SIG-M5 (cell line): ENCODE measurements around the gene GABARAP.

Experiments used
- DNase-seq: peaks from one replicate; lab custom pipeline; 2025; lab: John Stamatoyannopoulos, UW

GABARAP gene

DNA sequence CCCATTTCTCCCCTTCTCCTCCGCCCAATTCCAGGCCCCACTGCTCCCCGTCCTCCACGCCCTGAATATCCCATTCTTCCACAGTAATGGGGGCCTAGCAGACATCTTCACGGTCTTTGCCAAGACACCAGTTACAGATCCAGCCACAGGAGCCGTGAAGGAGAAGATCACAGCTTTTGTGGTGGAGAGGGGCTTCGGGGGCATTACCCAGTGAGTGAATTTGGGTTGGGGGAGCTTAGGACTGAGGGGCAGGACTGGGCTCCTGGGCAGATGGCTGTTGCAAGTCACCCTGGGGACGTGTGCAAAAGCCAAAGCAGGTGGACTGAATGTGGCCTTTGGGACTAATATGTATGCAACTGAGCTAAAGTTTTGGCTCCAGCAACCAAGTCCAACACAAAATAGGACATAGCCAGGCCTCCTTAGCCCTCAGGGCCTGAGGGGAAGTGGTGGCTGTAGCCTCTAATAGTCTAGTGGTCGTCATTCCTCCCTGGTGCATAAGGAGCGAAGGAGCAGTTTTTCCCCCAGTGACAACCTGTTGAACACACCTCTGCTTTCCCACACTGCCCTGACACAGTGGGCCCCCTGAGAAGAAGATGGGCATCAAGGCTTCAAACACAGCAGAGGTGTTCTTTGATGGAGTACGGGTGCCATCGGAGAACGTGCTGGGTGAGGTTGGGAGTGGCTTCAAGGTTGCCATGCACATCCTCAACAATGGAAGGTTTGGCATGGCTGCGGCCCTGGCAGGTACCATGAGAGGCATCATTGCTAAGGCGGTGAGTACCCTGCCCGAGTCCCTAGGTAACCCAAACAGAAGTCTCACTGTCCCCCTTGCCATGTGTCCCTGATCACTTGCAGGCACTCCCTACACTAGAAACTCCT lies 19.9 kb downstream of the GABARAP start:
- no peak for DNase-seq

DNA sequence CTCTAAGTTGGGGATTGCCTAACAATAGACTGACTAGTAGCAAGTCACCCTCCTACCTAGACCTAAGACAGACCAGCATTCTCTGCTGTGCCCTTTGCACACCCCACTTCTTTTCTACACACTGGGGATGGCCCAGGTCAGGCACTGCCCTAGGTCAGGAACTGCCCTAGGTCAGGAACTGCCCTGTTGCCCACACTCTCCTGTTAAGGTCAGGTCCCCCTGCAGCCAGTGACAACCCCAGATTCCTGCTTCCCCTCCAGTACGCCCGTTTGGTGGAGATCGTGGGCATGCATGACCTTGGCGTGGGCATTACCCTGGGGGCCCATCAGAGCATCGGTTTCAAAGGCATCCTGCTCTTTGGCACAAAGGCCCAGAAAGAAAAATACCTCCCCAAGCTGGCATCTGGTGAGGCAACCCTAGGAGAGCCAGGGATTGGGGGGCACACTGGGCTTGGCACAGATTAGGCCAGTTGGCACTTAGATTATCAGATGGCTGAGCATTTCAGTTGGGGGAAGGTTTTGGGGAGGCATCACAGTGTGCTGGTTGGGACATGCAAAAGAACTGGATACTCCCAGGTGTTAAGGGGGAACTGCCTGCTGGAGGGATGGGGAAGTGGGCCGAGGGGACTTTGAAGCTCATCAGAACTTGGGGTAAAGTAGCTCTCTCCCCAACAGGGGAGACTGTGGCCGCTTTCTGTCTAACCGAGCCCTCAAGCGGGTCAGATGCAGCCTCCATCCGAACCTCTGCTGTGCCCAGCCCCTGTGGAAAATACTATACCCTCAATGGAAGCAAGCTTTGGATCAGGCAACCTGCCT lies 20.8 kb downstream of the GABARAP start:
- no peak for DNase-seq

DNA sequence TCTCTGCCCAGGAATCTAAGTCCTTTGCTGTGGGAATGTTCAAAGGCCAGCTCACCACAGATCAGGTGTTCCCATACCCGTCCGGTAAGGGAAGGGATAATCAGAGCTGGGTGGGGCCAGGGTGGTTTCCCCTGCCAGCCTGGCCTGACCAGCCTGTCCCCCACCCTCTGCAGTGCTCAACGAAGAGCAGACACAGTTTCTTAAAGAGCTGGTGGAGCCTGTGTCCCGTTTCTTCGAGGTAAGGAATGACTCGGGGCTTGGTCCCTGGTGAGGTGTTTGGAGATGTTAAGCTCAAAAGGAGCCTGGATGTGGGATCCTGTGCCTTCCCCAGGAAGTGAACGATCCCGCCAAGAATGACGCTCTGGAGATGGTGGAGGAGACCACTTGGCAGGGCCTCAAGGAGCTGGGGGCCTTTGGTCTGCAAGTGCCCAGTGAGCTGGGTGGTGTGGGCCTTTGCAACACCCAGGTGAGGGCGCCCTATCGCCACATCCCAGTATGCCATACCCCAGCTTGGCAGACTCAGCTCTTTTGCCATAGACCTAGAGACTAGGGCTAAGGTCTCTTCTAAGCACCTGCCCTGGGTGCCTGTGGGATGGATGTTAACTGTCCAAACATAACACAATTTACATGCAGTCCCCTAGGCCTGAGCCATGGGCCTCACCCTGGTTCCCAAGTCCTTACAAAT lies 21.5 kb downstream of the GABARAP start:
- no peak for DNase-seq

DNA sequence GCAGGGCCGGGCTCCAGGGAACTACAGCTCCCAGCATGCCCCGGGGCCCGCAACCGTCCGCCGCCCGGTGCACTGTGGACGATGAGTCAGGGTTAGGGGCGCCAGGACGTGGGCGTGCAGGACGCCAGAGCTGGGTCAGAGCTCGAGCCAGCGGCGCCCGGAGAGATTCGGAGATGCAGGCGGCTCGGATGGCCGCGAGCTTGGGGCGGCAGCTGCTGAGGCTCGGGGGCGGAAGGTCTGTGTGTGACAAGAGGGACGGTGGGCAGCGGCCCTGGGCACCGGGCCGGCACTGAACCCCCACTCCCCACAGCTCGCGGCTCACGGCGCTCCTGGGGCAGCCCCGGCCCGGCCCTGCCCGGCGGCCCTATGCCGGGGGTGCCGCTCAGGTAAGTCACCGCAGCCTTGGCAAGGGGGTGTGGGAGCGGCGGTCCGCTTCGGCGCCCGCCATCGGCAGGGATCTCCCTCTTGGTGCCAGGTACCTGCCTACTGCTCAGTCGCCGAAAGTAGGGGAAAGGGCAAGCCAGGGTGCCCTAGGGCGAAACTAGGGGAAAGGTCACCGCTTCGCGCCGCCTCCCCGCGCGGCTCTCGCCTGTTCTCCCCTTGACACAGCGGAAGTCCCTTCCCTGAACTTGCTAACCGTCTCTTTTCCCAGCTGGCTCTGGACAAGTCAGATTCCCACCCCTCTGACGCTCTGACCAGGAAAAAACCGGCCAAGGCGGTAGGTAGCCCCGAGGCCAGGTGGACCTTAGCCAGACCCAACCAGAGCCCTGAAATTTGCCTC lies 22.2 kb downstream of the GABARAP start, which contains the start of the genes ACADVL and DLG4:
Gene ACADVL (plus strand): TSS at position 127 of the 781 bp plus-strand sequence. CDS start 47 bp downstream, at position 174.
Gene DLG4 (minus strand): TSS at position 25 of the 781 bp plus-strand sequence.
- DNase-seq: no peak

DNA sequence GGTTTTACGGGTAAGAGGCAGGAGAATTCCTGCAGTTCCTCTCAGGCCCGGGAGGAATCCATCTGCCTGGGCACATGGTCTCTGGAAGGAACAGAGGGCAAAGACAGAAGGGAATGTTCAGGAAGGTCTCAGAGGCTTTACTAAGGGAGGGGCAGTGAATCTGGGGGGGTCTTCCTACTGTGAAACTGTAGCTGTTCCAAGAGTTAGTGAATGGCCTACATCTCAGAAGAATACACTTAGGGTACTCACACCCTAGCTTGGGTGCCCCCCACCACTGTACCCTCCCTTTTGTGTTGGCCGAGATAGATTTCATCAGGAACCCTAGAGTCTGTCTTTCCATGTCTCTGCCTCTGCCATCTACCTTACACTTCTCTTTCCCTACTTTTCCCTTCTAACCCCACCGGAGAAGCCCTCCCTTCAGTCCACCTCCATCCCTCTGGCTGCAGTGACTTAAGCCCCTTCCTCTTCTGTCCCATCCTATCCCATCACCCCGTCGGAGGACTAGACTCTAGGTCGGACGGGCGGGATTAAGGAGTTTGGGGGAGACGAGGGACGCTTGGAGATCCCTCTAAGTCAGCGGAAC lies 22.9 kb downstream of the GABARAP start:
- no peak for DNase-seq

DNA sequence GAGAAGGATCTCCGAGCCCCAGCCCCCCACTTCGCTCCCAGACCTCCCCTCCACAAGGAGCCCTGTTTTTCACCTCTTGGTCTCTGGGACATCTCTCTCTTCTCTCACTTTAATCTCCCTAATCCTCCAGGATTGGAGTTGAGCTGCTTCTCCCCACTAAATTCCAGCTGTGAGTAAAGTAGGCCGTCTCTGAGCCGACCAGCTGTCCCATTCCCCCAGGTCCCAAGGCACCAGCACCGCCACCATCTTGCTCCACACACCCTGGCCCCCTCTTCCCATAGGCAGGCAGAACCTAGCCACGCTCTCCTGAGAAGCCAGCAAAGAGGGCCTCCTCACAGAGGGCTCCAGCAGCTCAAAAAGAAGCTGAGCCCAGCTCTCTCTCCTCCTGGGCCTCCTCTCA lies 23.5 kb downstream of the GABARAP start:
- no peak for DNase-seq

DNA sequence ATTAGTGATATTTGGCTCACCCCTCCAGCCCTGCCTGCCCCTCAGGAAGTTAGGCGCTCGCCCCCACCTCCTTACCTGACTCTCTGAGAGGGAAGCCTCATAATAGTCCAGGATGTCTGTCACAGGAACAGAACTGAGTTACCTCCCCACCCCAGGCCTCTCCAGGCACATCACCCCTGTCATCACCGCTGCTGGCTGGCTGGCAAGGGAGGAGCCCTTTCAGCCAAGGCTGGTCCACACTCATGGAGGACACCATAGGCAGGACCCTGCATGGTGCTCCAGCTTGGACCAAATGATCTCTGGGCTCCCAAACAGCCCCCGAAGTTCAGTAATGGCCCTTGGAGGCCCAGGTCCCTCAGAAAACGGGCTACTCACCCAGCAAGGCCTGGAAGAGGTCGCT lies 24.1 kb downstream of the GABARAP start:
- DNase-seq: no peak

DNA sequence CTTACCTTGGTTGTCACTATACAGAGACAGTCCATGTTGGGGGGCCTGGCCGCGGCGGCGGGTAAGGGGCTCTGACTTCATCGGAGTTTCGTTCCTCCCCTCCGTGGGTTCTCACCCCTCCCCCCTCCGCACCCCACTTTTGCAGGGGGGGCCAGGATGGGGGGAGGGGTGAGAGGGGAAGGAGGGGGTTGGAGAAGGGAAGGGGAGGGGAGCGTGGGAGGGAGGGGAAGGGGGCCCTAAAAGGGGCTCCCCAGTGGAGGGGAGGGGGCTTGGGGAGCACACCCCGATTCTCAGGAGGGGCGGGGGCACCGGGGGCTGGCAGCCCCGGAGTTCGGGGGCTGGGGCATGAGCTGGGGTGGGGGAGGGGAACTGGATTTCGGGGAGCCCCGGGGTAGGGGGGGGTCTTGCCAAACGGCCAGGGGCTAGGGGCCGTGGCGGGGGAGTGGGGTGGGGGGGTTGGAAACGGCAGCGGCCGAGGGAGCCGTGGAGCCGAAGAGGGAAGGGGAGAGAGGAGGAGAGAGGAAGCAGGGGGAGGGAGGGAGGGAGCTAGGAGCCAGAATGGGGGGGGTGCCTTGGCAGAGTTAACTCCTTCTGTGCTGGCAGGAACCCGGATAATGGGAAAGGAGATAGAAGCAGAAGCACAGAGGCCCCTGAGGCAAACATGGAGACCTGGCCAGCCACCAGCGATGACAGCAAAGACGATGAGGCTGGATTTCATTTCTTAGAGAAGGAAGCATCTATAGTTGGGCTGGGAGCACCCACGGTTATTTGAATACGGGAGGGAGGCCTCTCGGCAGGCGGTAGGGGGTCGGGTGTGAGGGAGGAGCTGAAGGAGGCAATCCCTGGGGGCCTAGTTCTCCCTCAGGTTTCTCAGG lies 24.9 kb downstream of the GABARAP start:
- DNase-seq: no peak

DNA sequence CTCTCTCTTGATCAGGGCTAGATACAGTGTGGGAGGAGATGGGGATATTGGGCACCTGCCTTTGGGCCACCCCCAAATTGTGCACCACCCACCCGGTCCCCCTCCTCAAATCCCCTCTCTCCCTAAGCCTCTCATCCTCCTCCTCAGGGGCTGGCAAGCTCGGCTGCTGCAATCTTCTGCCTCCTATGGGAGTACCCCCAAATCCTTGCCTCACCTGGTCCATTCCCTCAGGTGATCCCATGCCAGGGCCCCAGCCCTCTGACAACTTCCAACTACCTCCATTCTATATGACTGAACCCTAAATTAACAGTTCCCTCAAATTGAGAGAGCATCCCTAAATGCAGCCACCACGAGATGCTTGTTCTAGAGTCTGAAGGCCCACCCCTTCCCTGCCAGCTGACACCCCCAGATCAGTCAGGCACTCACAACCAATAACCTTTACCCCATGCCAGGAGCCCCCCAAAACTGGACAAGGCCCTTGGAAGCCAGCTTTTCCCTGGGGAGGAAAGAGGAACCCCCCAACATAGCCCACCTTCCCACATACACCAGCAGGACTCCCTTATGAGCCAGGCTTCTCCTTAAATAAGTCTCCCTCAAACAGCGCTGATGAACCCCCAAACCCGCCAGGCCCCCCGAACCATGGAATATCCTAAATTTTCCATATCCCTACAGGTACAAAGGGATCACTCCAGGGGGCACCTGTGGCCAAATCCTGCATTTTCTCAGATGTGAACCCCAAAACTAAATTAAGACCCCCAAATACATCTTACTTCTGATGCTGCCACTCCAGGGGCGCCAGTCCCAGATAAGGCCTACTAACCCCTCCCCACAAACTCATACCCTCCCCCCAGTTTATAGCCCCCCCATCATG lies 25.8 kb downstream of the GABARAP start:
- no peak for DNase-seq

DNA sequence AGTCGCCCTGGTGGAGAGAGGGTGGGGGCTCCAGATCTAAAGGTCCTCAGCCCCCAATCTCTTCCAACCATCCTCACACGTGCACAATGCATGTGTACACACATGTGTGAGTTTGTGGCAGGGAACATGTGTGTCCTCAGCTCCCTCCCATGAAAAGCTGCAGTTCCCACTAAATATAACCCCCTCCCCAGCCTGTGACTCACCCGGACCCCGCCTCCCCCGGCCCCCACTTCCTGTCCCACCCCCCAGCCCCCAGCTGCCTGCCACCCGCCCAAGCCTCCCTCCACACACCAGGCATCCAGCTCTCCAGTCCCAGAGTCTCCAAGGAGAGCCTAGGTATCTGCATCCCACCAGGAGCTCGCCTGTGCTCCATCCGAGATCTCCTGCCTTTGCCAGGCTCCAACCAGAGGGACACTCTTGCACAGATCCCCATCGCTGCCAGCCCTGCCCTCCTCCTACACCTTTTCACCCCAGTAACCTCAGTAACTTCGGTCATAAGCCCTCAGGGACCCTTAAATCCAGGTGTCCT lies 26.5 kb downstream of the GABARAP start:
- DNase-seq: no peak

DNA sequence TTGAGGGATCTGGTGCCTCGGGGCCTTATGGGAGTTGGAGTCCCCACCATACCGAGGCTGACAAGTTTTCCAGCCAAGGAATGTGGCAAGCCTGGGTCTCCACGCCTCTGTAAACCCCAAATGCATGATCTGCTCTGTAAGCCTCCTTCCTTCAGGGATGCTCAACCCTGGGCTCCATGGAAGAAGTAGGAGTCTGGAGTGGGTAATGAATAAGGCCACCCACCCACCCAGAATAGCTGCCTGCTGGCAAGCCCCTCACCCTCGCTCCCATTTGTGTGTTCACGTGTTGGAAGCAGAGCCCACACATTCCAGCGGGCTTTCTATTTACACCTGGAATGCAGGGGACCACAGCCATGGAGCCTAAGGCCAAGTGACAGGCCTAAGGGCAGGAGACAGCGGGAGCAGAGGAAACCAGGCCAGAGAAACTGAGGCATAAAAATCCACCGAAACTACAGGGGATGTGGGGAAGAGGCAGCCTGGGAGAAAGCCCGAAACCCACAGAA lies 27.1 kb downstream of the GABARAP start:
- no peak for DNase-seq

DNA sequence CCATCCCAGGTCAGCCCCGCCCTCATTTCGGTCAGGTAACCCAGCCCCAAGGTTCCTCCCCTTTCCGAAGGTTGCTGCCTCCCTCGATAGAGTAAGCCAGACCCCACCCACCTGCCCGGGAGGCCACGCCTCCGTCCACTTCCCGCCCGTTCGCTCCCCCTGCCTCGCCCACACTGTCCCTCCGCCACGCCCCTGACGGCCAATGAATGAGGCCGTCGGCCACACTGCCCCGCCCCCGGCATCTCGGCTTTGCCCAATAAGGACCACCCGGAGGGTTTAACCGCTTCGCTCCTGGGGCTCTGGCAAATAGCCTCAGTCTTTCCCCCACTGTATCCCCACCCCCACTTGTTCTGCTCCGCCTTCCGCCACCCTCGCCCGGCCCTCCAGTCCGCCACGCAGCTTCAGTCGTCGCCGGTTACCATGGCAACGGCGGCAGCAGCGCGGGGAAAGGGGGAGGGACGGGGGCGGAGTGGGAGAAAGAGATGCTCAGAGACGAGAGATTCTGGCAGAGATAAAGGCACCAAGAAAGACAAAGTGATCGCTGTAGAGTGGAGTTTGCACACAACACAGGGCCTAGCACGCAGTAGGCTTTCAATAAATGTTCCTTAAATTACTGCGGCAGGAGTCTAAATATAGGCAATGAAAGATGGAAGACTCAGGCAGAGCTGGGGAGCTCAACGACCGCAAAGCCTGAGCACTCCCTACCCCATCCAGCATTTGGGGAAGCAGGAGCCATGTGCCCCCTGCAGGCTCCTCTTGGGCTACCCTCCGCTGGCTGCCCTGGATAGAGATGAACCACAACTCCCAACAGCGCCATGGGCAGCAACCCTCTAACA lies 27.7 kb downstream of the GABARAP start:
- DNase-seq: peak; percentile 76

DNA sequence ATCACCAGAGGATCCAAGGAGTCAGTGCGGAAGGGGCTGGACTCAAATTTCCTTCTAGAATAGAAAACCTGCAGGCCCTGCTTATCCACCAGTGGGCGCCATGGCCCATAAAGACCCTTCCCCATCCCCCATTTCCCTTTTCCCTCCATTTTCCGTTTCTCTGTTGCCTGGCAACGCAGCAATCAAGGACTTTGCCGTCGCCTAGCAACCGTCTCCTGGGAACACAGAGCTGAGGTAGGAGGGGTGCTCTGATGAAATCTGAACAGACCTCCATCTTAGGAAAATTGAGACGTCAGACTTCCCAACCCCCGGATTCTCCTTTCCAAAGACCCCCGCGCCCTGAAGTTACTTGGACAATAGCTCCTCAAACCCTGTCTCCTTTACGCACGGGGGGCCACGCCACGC lies 28.4 kb downstream of the GABARAP start:
- peak; percentile 40 for DNase-seq

DNA sequence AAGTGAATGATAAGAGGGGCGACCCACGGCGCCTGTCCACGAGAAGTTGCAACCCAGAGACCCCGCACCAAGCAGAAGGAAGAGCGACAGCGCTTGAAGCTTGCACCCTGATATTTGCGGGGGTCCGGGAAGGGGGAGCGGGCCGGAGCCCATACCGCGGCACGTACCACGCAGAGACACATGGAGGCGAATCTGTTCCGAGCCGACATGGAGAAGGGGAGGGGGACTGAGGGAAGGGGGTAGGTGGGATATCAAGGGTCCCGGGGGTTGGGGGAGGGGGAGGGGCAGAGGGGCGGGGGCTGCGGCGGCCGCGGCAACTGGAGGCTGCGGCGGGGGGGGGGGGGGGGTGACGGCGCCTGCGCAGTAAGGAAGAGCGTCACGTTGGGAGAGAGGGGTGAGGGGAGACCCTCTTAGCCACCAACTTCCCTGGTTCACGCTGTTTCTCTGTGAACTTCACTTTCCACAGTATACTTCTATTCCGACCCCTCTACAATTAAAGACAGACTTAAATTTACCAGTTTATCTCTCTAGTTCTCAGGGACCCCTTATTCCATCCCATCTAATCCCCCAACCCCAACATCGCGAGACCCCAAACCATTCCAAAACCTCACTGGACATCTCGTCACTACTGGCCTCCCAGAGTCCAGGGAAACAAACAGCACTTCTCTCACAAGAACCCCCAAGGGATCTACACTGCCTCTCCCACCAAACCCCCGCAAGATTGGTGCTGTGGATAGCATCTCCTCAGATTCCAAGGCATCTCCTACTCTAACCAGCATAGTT lies 30.6 kb downstream of the GABARAP start:
- DNase-seq: no peak

DNA sequence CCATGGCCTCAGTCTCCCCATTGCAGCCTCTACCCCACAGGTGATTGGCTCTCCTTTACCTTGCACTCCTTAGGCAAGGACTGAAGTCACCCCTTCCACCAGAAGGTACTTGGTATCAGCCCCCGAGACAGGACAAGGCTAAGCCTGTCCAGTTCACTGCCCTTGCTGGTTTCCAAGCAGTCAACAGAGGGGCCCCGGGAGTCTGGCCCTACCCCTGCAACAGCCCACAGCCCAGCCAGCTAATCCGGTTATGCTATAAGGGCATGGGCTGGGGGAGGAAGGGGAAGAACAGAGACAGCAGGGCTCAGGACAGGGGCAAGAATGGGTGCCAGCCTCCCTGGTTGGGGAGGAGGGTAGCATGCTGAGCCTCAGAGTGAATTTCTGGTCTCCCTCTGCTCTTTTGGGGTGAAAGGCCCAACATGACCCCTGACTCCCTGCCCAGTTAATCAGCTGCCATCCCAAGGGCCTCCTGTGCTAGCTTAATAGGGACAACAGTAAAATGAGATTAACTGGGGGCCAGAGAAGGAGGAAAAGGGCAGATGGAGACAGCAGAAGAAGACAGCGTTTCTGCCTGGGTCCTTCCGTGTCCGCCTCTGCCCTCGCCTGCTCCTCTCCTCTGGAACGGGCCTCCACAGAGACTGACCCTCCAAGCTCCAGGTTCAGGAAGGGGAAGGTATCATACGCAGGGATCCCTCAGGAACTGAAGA lies 33.3 kb downstream of the GABARAP start:
- no peak for DNase-seq

DNA sequence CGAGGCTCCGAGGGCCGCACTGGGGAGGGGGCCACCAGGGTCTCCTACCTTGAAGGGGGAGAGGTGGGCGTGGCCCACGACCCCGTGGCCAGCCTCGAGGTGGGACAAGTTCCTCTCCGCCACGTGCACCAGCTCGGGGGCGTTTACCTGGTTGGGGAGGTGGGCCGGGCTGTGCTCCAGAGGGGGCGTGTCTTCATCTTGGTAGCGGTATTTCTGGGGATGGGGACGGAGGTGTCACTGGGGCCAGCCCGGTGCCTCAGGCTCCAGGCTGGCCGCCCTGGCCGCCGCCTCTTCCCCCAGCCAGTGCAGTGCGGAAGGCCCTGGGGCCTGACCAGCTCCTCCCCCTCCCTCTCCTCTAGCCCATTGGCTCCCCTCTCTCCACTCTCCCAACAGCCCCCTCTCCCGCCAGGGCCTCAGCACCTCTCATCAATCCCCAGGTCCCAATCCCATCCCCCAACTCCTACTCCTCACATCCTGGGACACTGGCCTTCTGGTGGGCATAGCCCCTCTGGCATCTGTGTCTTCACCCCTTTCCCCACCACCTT lies 34.1 kb downstream of the GABARAP start:
- DNase-seq: no peak
